Mesendoderm (in vitro differentiated cells): Measurements from ENCODE around the gene UBAC2.

Experiments
- DNase-seq: peaks from one replicate; pipeline ENCODE4 v3.0.0; 2013
- H2AK5ac ChIP-seq: 2 replicates; pipeline ENCODE4 v1.6.1; 2013; ENCODE audit warnings: low read length, inconsistent platforms
- H2BK120ac ChIP-seq: 2 replicates; pipeline ENCODE4 v1.6.1; 2013; ENCODE audit warnings: low read depth, mild to moderate bottlenecking, low read length, moderate library complexity, mixed read lengths
- H2BK15ac ChIP-seq: replicated peaks from 2 replicates; pipeline ENCODE4 v1.6.1; 2013; ENCODE audit warnings: low read depth, mild to moderate bottlenecking, moderate library complexity
- H2BK5ac ChIP-seq: 2 replicates; pipeline ENCODE4 v1.6.1; 2013; ENCODE audit warnings: low read length, inconsistent platforms
- H3K18ac ChIP-seq: 2 replicates; pipeline ENCODE4 v1.6.1; 2013; ENCODE audit warnings: mild to moderate bottlenecking, low read length, mixed read lengths
- H3K23ac ChIP-seq: one replicate; pipeline ENCODE4 v1.6.1; 2013; ENCODE audit warnings: low read length
- H3K27ac ChIP-seq: 2 replicates; pipeline ENCODE4 v1.5.1; 2013; ENCODE audit warnings: low read depth, mild to moderate bottlenecking, inconsistent platforms, low read length, moderate library complexity
- H3K27me3 ChIP-seq: 2 replicates; pipeline ENCODE4 v1.6.1; 2013; ENCODE audit warnings: low read length, control low read depth, mild to moderate bottlenecking, inconsistent platforms; ENCODE audit not compliant: insufficient read depth, poor library complexity
- H3K36me3 ChIP-seq: 2 replicates; pipeline ENCODE4 v1.6.1; 2013; ENCODE audit warnings: low read length, inconsistent platforms; ENCODE audit not compliant: control insufficient read depth, insufficient read depth
- H3K4ac ChIP-seq: one replicate; pipeline ENCODE4 v1.6.1; 2013; ENCODE audit warnings: low read depth, mild to moderate bottlenecking, low read length, moderate library complexity
- H3K4me1 ChIP-seq: 2 replicates; pipeline ENCODE4 v1.6.1; 2013; ENCODE audit warnings: low read depth, low read length, inconsistent platforms; ENCODE audit not compliant: control insufficient read depth
- H3K4me2 ChIP-seq: 2 replicates; pipeline ENCODE4 v1.6.1; 2013; ENCODE audit warnings: low read length
- H3K4me3 ChIP-seq: 2 replicates; pipeline ENCODE4 v1.5.1; 2013; ENCODE audit warnings: mild to moderate bottlenecking, low read length
- H3K56ac ChIP-seq: one replicate; pipeline ENCODE4 v1.6.1; 2013; ENCODE audit warnings: low read length
- H3K79me1 ChIP-seq: 2 replicates; pipeline ENCODE4 v1.6.1; 2013; ENCODE audit warnings: low read length, inconsistent platforms
- H3K79me2 ChIP-seq: 2 replicates; pipeline ENCODE4 v1.6.1; 2013; ENCODE audit warnings: mild to moderate bottlenecking, low read length; ENCODE audit not compliant: control insufficient read depth, insufficient read depth
- H3K9ac ChIP-seq: 2 replicates; pipeline ENCODE4 v1.6.1; 2013; ENCODE audit warnings: low read length, inconsistent platforms
- H4K5ac ChIP-seq: one replicate; pipeline ENCODE4 v1.6.1; 2013; ENCODE audit warnings: low read length
- H4K8ac ChIP-seq: one replicate; pipeline ENCODE4 v1.6.1; 2013; ENCODE audit warnings: low read depth, mild to moderate bottlenecking, control low read depth, low read length, moderate library complexity
- WGBS: extraction: QIAGEN DNeasy Blood & Tissue Kit; methylation state at CpG from one replicate; pipeline ENCODE4 v1.1.7; 2013; ENCODE audit warnings: low lambda C conversion rate, missing lambda C conversion rate; ENCODE audit not compliant: insufficient coverage; ENCODE audit errors: extremely low coverage; 5-methylcytosine and 5-hydroxymethylcytosine counted together

UBAC2 gene

DNA sequence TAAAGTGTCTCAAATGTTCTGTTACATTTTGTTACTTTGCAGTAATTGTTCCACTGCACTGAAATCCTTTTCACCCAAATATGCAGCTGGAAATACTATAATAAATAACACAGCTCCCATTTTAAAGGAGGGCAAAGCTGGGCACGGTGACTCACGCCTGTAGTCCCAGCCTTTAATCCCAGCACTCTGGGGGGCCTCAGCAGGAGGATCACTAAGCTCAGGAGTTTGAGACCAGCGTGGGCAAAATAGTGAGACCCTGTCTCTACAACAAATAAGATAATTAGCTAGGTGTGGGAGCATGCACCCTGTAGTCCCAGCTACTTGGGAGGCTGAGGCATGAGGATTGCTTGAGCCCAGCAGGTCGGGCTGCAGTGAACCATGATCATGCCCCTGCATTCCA, 7.5 kb upstream of the UBAC2 start:
- Histone ChIP-seq H3K27me3 (no peaks in the 10 kb centered on the region), H3K79me2 (no peaks in the 10 kb centered on the region), H2BK120ac (no peak overlapping the region), H3K4ac (no peak overlapping the region), H3K18ac (no peak overlapping the region), H3K4me3 (no peak overlapping the region), H4K5ac (no peak overlapping the region), H3K36me3 (no peaks in the 10 kb centered on the region), H4K8ac (no peak overlapping the region), H3K79me1 (no peaks in the 10 kb centered on the region), H3K9ac (no peak overlapping the region), H3K4me1 (no peaks in the 10 kb centered on the region), H3K27ac (no peak overlapping the region), H2BK5ac (no peak overlapping the region), H3K4me2 (no peak overlapping the region), H3K56ac (no peak overlapping the region), H2BK15ac (no peak overlapping the region), H2AK5ac (no peak overlapping the region), H3K23ac (no peak overlapping the region)
- WGBS: no CpG with 5 or more reads among the region's 4 CpGs
- DNase-seq: no peak

DNA sequence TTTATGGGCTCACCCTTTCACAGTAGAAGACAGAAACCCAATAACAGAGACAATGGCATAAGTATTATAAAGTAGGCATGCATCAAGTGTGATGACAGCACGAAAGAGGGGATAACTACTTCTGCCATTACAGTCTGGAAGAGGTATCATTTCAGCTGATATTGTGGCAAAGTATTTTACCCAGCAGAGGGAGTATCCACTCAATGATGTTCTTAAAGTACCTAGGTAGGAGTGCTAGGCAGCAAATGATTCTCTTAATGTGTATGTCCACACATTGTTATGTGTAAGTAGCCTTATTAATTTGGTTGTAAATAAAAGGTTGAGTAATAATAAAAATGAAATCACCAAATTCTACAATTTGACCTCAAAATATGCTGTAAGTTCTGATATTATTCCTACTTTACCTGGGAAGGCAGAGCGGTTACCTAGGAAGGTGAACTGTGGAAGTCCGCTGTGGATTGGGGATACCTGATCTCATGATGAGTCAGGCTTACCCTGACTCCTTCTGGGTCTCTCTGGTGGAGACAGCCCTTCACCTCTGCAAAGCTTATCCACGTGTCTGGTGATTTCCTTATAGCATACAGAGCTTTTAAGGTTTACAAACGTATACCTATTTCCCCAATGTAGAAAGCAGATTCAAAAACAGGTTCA, 4.1 kb upstream of the UBAC2 start:
- Histone ChIP-seq H3K9ac (no peak overlapping the region), H3K23ac (no peak overlapping the region), H3K56ac (no peak overlapping the region), H2BK5ac (no peak overlapping the region), H3K4me3 (no peak overlapping the region), H3K18ac (no peak overlapping the region), H3K79me2 (peaks cover 2% of the 10 kb centered on the region), H2AK5ac (no peak overlapping the region), H3K79me1 (peaks cover 2% of the 10 kb centered on the region), H3K36me3 (no peaks in the 10 kb centered on the region), H3K4me1 (peaks cover 2% of the 10 kb centered on the region), H2BK120ac (no peak overlapping the region), H3K27ac (no peak overlapping the region), H4K5ac (no peak overlapping the region), H3K4me2 (no peak overlapping the region), H4K8ac (no peak overlapping the region), H2BK15ac (no peak overlapping the region), H3K4ac (no peak overlapping the region), H3K27me3 (no peaks in the 10 kb centered on the region)
- WGBS: no CpG with 5 or more reads among the region's 5 CpGs
- no peak for DNase-seq

GRCh38 chr13:99197117-99197651, 3.5 kb upstream of the UBAC2 start:
- no peak overlapping the region for H2AK5ac ChIP-seq
- H3K23ac ChIP-seq: no peak overlapping the region
- no peak overlapping the region for H3K27ac ChIP-seq
- H3K79me1 ChIP-seq: peaks cover 2% of the 10 kb centered on the region
- no peak overlapping the region for H2BK5ac ChIP-seq
- no peak overlapping the region for H3K4me2 ChIP-seq
- no peak overlapping the region for H4K8ac ChIP-seq
- H2BK15ac ChIP-seq: no peak overlapping the region
- no peak overlapping the region for H3K4ac ChIP-seq
- WGBS: no CpG with 5 or more reads among the region's 5 CpGs
- no peaks in the 10 kb centered on the region for H3K27me3 ChIP-seq
- H3K79me2 ChIP-seq: peaks cover 5% of the 10 kb centered on the region
- no peak overlapping the region for H2BK120ac ChIP-seq
- H3K18ac ChIP-seq: no peak overlapping the region
- no peak for DNase-seq
- H3K4me3 ChIP-seq: no peak overlapping the region
- H3K4me1 ChIP-seq: peaks cover 2% of the 10 kb centered on the region
- no peaks in the 10 kb centered on the region for H3K36me3 ChIP-seq
- no peak overlapping the region for H3K9ac ChIP-seq
- no peak overlapping the region for H3K56ac ChIP-seq
- H4K5ac ChIP-seq: no peak overlapping the region

DNA sequence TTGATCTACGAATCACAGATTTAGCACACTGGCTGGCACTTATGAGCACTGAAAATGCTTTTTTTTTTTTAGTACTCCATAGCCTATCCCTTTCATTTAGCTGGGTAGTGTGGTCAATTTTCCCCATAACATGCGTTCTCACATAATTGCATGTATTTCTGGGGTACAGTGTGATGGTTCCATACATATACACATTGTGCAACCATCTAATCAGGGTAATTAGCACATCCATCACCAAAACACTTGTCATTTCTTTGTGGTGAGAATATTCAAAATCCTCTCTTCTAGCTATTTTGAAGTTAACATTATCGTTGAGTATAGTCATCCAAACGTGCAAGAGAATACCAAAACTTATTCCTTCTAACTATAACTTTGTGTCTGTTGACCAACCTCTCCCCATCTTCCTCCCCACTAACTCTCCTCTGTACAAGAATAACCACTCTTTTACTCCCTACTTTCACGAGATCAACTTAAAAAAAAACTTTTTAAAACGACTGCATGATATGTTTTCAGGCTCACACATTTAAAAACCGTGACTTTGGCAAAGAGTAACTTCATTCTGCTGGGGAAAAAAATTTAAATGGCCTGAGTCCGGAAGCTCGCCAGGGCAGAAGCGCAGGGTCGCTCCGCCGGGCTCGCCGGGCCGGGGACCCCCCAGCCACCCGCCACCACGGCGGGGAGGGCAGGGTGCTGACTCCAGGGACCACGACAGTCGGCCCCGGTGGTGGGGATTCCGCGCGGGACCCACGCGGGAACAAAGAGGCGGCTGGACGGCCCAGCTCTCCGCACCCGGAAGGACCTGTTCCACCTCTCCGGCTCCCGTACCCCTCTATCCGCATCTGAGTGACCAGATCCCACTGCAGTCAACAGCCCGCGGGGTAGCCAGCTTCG, 868 bp upstream of the UBAC2 start:
- H3K4me2 ChIP-seq: peak overlapping the region; percentile 44
- no peak for DNase-seq
- peak overlapping the region; percentile 40 for H3K4ac ChIP-seq

GRCh38 chr13:99203601-99204579, 3.2 kb downstream of the UBAC2 start:
- H2BK5ac ChIP-seq: no peak overlapping the region
- no peak overlapping the region for H2AK5ac ChIP-seq
- peaks cover 53% of the 10 kb centered on the region for H3K79me2 ChIP-seq
- H3K56ac ChIP-seq: no peak overlapping the region
- H3K4ac ChIP-seq: no peak overlapping the region
- H3K23ac ChIP-seq: no peak overlapping the region
- H4K5ac ChIP-seq: no peak overlapping the region
- H2BK120ac ChIP-seq: no peak overlapping the region
- no peaks in the 10 kb centered on the region for H3K36me3 ChIP-seq
- no peak overlapping the region for H4K8ac ChIP-seq
- no peaks in the 10 kb centered on the region for H3K27me3 ChIP-seq
- no CpG with 5 or more reads among the region's 9 CpGs for WGBS
- H3K4me3 ChIP-seq: no peak overlapping the region
- no peak for DNase-seq
- peaks cover 28% of the 10 kb centered on the region for H3K79me1 ChIP-seq
- H3K27ac ChIP-seq: no peak overlapping the region
- H3K18ac ChIP-seq: no peak overlapping the region
- peaks cover 4% of the 10 kb centered on the region for H3K4me1 ChIP-seq
- no peak overlapping the region for H3K4me2 ChIP-seq
- H2BK15ac ChIP-seq: no peak overlapping the region
- no peak overlapping the region for H3K9ac ChIP-seq

More for the DNA sequence above, 868 bp upstream of the UBAC2 start:
- H4K8ac ChIP-seq: peak overlapping the region; percentile 99
- H3K79me2 ChIP-seq: peaks cover 26% of the 10 kb centered on the region
- H3K4me1 ChIP-seq: peaks cover 4% of the 10 kb centered on the region
- no peak overlapping the region for H2BK15ac ChIP-seq
- H4K5ac ChIP-seq: peak overlapping the region; percentile 40
- H3K36me3 ChIP-seq: no peaks in the 10 kb centered on the region
- H3K27me3 ChIP-seq: no peaks in the 10 kb centered on the region
- 100% methylated on average over 1 of the region's 37 CpGs for WGBS
- H3K23ac ChIP-seq: peak overlapping the region; percentile 52
- H3K79me1 ChIP-seq: peaks cover 9% of the 10 kb centered on the region
- peak overlapping the region; percentile 96 for H3K9ac ChIP-seq
- peak overlapping the region; percentile 47 for H2BK5ac ChIP-seq
- peak overlapping the region; percentile 99 for H3K56ac ChIP-seq
- H2AK5ac ChIP-seq: no peak overlapping the region
- peak overlapping the region; percentile 83 for H3K4me3 ChIP-seq
- no peak overlapping the region for H2BK120ac ChIP-seq
- peak overlapping the region; percentile 98 for H3K18ac ChIP-seq
- peak overlapping the region; percentile 62 for H3K27ac ChIP-seq
